ENCODE data around the gene LMO7. TPM values are rescaled to one million over a fixed set of nuclear protein-coding genes. Genes with fewer than 3 reads are reported as not detected.

The LMO7 gene
- total RNA-seq, 1 experiment from 2014 or later, result 18.5 TPM

GRCh38 chr13:75703769-75704168 is 67.6 kb downstream of the LMO7 start (continued):
- TF ChIP-seq ATF1 (CRISPR knock-in tag; IDR thresholded peaks at IDR 0.05) (no peak), NR3C1 (CRISPR knock-in tag; conservative IDR thresholded peaks at IDR 0.05; ENCODE audit: low read depth) (no peak), ESRRA (CRISPR knock-in tag; IDR thresholded peaks at IDR 0.05; ENCODE audit: borderline replicate concordance) (no peak)

- H3K4me3 Mint-ChIP-seq, result no peak overlapping the region
- CTCF ChIA-PET, result interaction anchor here (2.0 kb wide), 1 partner anchor 8 kb away, joined by 19 read pairs; no protein-coding TSS in a partner anchor
These were observed 68.2 kb downstream of the LMO7 start for GRCh38 chr13:75704194-75704926.

More at GRCh38 chr13:75704194-75704926, 68.2 kb downstream of the LMO7 start:
- POLR2A ChIA-PET, result no interaction called here
- peaks cover 23% of the 10 kb centered on the region for H3K9me3 Mint-ChIP-seq
- no peak overlapping the region; the same call in 1 of the 2 replicates for H3K27ac Mint-ChIP-seq
- TF ChIP-seq TEAD1 (CRISPR knock-in tag; IDR thresholded peaks at IDR 0.05), result no peak
- TF ChIP-seq OVOL2 (CRISPR knock-in tag; IDR thresholded peaks at IDR 0.05; ENCODE audit: borderline replicate concordance), result no peak
- TF ChIP-seq ZNF423 (CRISPR knock-in tag; IDR thresholded peaks at IDR 0.05), result no peak
- TF ChIP-seq ZSCAN18 (CRISPR knock-in tag; IDR thresholded peaks at IDR 0.05), result no peak
- no peak for TF ChIP-seq ZBTB21 (CRISPR knock-in tag; IDR thresholded peaks at IDR 0.05; ENCODE audit: borderline replicate concordance)
- no peak for TF ChIP-seq ZNF121 (CRISPR knock-in tag; IDR thresholded peaks at IDR 0.05)
- no peak for TF ChIP-seq FOXP1 (CRISPR knock-in tag; IDR thresholded peaks at IDR 0.05; ENCODE audit: borderline replicate concordance)
- TF ChIP-seq GTF2I (CRISPR knock-in tag; conservative IDR thresholded peaks at IDR 0.05), result no peak
- no peak for TF ChIP-seq AR (CRISPR knock-in tag; IDR thresholded peaks at IDR 0.05)
- no peak for TF ChIP-seq ESRRA (CRISPR knock-in tag; IDR thresholded peaks at IDR 0.05; ENCODE audit: borderline replicate concordance)
- no peak for TF ChIP-seq MYBL2 (CRISPR knock-in tag; IDR thresholded peaks at IDR 0.05)
- no peak for TF ChIP-seq IRF1 (CRISPR knock-in tag; IDR thresholded peaks at IDR 0.05)
- no peak for TF ChIP-seq FOXJ3 (CRISPR knock-in tag; IDR thresholded peaks at IDR 0.05; ENCODE audit: borderline replicate concordance)
- no peak for TF ChIP-seq E2F5 (CRISPR knock-in tag; IDR thresholded peaks at IDR 0.05)
- no peak for TF ChIP-seq ATF6 (CRISPR knock-in tag; IDR thresholded peaks at IDR 0.05)
- TF ChIP-seq GABPB1 (CRISPR knock-in tag; IDR thresholded peaks at IDR 0.05), result no peak
- no peak for TF ChIP-seq NR1H2 (CRISPR knock-in tag; IDR thresholded peaks at IDR 0.05)
- no peak for TF ChIP-seq USF1 (CRISPR knock-in tag; IDR thresholded peaks at IDR 0.05)
- TF ChIP-seq PREB (CRISPR knock-in tag; IDR thresholded peaks at IDR 0.05; ENCODE audit: borderline replicate concordance), result no peak
- no peak for TF ChIP-seq IRF2 (CRISPR knock-in tag; IDR thresholded peaks at IDR 0.05; ENCODE audit: borderline replicate concordance, low read depth)
- ATAC-seq (no peak), DNase-seq (ENCODE audit: low spot score) (no peak)
- H3K27me3 Mint-ChIP-seq (ENCODE audit: low read depth), result peaks cover 3% of the 10 kb centered on the region; the same call in 1 of the 2 replicates
- peaks cover 22% of the 10 kb centered on the region for H3K36me3 Mint-ChIP-seq
- H3K4me1 Mint-ChIP-seq, result peaks cover 13% of the 10 kb centered on the region

All from WTC11 (cell line).